HTR-8/SVneo (cell line): ENCODE data around the gene C11orf68.

Source experiments
- DNase-seq: peaks from one replicate; pipeline ENCODE4 v3.0.0; 2011; ENCODE audit warnings: low spot score, mixed read lengths; ENCODE audit not compliant: insufficient read length
- FAIRE-seq: peaks from 2 replicates; lab custom pipeline; 2011; peaks lifted over from hg19 to GRCh38; lab: Jason Lieb, UNC

The C11orf68 gene

GRCh38 chr11:65945430-65945911 lies 26.6 kb upstream of the C11orf68 start, which contains the start of gene TSGA10IP:
Gene TSGA10IP, plus strand, starts transcription at chr11:65945480. Its CDS starts 196 bp downstream, at chr11:65945676.
- DNase-seq (no peak), FAIRE-seq (no peak)

GRCh38 chr11:65944767-65945166 lies 25.9 kb upstream of the C11orf68 start:
- DNase-seq, result no peak
- no peak for FAIRE-seq

- no peak for DNase-seq
- FAIRE-seq, result no peak
Measured at GRCh38 chr11:65944191-65944590, 25.3 kb upstream of the C11orf68 start.

- DNase-seq (no peak), FAIRE-seq (peak; percentile 72)
Measured at GRCh38 chr11:65942531-65942930, 23.7 kb upstream of the C11orf68 start.

GRCh38 chr11:65941720-65942310 lies 23.0 kb upstream of the C11orf68 start:
- DNase-seq (no peak), FAIRE-seq (no peak)

- FAIRE-seq (peak; percentile 72), DNase-seq (no peak)
Measured at GRCh38 chr11:65937766-65938165, 18.9 kb upstream of the C11orf68 start.

- no peak for FAIRE-seq
- DNase-seq, result no peak
Measured at GRCh38 chr11:65934014-65934413, 15.2 kb upstream of the C11orf68 start.

GRCh38 chr11:65932558-65932919 lies 13.7 kb upstream of the C11orf68 start:
- no peak for FAIRE-seq
- no peak for DNase-seq

- DNase-seq, result no peak
- FAIRE-seq, result peak; percentile 83
Measured at GRCh38 chr11:65931773-65932557, 13.1 kb upstream of the C11orf68 start.

GRCh38 chr11:65928667-65929066 lies 9.8 kb upstream of the C11orf68 start:
- FAIRE-seq (no peak), DNase-seq (no peak)

- no peak for DNase-seq
- no peak for FAIRE-seq
Measured at GRCh38 chr11:65927904-65928397, 9.1 kb upstream of the C11orf68 start.

GRCh38 chr11:65925397-65925796 lies 6.5 kb upstream of the C11orf68 start:
- DNase-seq (no peak), FAIRE-seq (no peak)

GRCh38 chr11:65922565-65922964 lies 3.7 kb upstream of the C11orf68 start:
- FAIRE-seq (peak; percentile 75), DNase-seq (no peak)

GRCh38 chr11:65921876-65922275 lies 3.0 kb upstream of the C11orf68 start:
- FAIRE-seq (no peak), DNase-seq (no peak)

GRCh38 chr11:65921033-65921555 lies 2.2 kb upstream of the C11orf68 start:
- FAIRE-seq, result no peak

GRCh38 chr11:65920372-65920802 lies 1.5 kb upstream of the C11orf68 start:
- DNase-seq (no peak), FAIRE-seq (peak; percentile 80)

More at GRCh38 chr11:65921033-65921555, 2.2 kb upstream of the C11orf68 start:
- no peak for DNase-seq

GRCh38 chr11:65919573-65920371 lies 910 bp upstream of the C11orf68 start:
- DNase-seq, result no peak
- FAIRE-seq, result peak; percentile 89

GRCh38 chr11:65919141-65919572 lies 295 bp upstream of the C11orf68 start, which contains the start of gene DRAP1:
Gene DRAP1, plus strand, starts transcription at chr11:65919426. Its CDS starts 76 bp downstream, at chr11:65919502.
- FAIRE-seq (no peak), DNase-seq (peak; percentile 98)

- FAIRE-seq (no peak), DNase-seq (no peak)
Measured at GRCh38 chr11:65917434-65918210, 1.2 kb downstream of the C11orf68 start.
